CD14-positive monocyte (primary cell): Measurements from ENCODE around the gene RFXANK. TPM values are rescaled to one million over a fixed set of nuclear protein-coding genes. Genes with fewer than 3 reads are reported as not detected.

ENCODE experiments used
- DNase-seq, 3 donors: peaks; one replicate each; pipeline ENCODE4 v3.0.0-alpha.2; 2011 to 2022
- H2AFZ ChIP-seq: 2 replicates; pipeline ENCODE4 v1.6.0; 2012; ENCODE audit warnings: mild to moderate bottlenecking, low read depth, low read length, inconsistent platforms; ENCODE audit not compliant: insufficient read depth, poor library complexity, severe bottlenecking
- H3K27ac ChIP-seq, 2 donors: 1 replicate in 1 of 2; 2 replicates in 1 of 2; pipeline ENCODE4 v1.5.1; 2012 to 2013; ENCODE audit warnings: low read length in 2 of 2, control low read depth in 1 of 2, inconsistent platforms in 1 of 2, low read depth in 1 of 2, mild to moderate bottlenecking in 1 of 2
- H3K27me3 ChIP-seq, 2 donors: one replicate each; pipeline versions ENCODE4 v1.6.0 to v1.6.1; 2011 to 2013; ENCODE audit warnings: low read length in 2 of 2; ENCODE audit not compliant: control insufficient read depth in 2 of 2, insufficient read depth in 2 of 2
- H3K36me3 ChIP-seq, 2 donors: replicated peaks in 1 of 2; 1 replicate in 1 of 2; 2 replicates in 1 of 2; pipeline versions ENCODE4 v1.5.1 to v1.6.1; 2012 to 2013; ENCODE audit warnings: low read length in 2 of 2, control low read depth in 1 of 2, inconsistent platforms in 1 of 2, mild to moderate bottlenecking in 1 of 2; ENCODE audit not compliant: insufficient read depth in 2 of 2, control insufficient read depth in 1 of 2
- H3K4me1 ChIP-seq, 2 donors: 1 replicate in 1 of 2; 2 replicates in 1 of 2; pipeline versions ENCODE4 v1.5.1 to v1.6.1; 2012 to 2013; ENCODE audit warnings: low read length in 2 of 2, control low read depth in 1 of 2, inconsistent platforms in 1 of 2, mild to moderate bottlenecking in 1 of 2, moderate library complexity in 1 of 2; ENCODE audit not compliant: insufficient read depth in 2 of 2, control insufficient read depth in 1 of 2
- H3K4me2 ChIP-seq: replicated peaks from 2 replicates; pipeline ENCODE3; 2012; ENCODE audit warnings: low read length, moderate library complexity, mild to moderate bottlenecking; ENCODE audit not compliant: poor library complexity, severe bottlenecking; ENCODE audit errors: extremely low read depth
- H3K4me3 ChIP-seq, 3 experiments: fragments of 200-600 bp in 1 of 3; sonication (generic) in 1 of 3; replicated peaks in 1 of 3; 1 replicate in 2 of 3; 2 replicates in 1 of 3; pipeline ENCODE4 v1.5.1; 2011 to 2013; ENCODE audit warnings: low read length in 3 of 3, mild to moderate bottlenecking in 3 of 3, control low read depth in 2 of 3, low read depth in 2 of 3, inconsistent platforms in 1 of 3, moderate library complexity in 1 of 3
- H3K79me2 ChIP-seq: 2 replicates; pipeline ENCODE4 v1.6.0; 2012; ENCODE audit warnings: mild to moderate bottlenecking, control low read depth, inconsistent platforms, low read length, moderate library complexity; ENCODE audit not compliant: insufficient read depth
- H3K9ac ChIP-seq: 2 replicates; pipeline ENCODE4 v1.6.0; 2017; ENCODE audit warnings: low read length, mild to moderate bottlenecking; ENCODE audit not compliant: insufficient read depth, poor library complexity, severe bottlenecking
- H3K9me3 ChIP-seq, 2 donors: replicated peaks in 1 of 2; 1 replicate in 1 of 2; 2 replicates in 1 of 2; pipeline versions ENCODE4 v1.5.1 to v1.6.1; 2012 to 2013; ENCODE audit warnings: low read length in 2 of 2, control low read depth in 1 of 2; ENCODE audit not compliant: control insufficient read depth in 1 of 2, insufficient read depth in 1 of 2
- H4K20me1 ChIP-seq: 2 replicates; pipeline ENCODE4 v1.6.0; 2012; ENCODE audit warnings: mild to moderate bottlenecking, low read length, control low read depth, moderate library complexity; ENCODE audit not compliant: insufficient read depth
- H3K27ac Mint-ChIP-seq, 7 donors: one replicate each; pipeline ENCODE4 v1.8.0; 2020; ENCODE audit warnings: mild to moderate bottlenecking in 7 of 7, mixed read lengths in 7 of 7, moderate library complexity in 6 of 7, inconsistent platforms in 2 of 7
- H3K27me3 Mint-ChIP-seq, 3 donors: one replicate each; pipeline ENCODE4 v1.8.0; 2021 to 2022; ENCODE audit warnings: low read depth in 3 of 3, mild to moderate bottlenecking in 3 of 3, mixed read lengths in 3 of 3, moderate library complexity in 3 of 3, inconsistent platforms in 1 of 3
- H3K36me3 Mint-ChIP-seq, 2 donors: one replicate each; pipeline ENCODE4 v1.8.0; 2020; ENCODE audit warnings: mixed read lengths in 2 of 2, inconsistent platforms in 1 of 2, mild to moderate bottlenecking in 1 of 2
- H3K4me1 Mint-ChIP-seq: one replicate; pipeline ENCODE4 v1.8.0; 2020; ENCODE audit warnings: mild to moderate bottlenecking, mixed read lengths
- H3K4me3 Mint-ChIP-seq, 2 donors: one replicate each; pipeline ENCODE4 v1.8.0; 2020; ENCODE audit warnings: mild to moderate bottlenecking in 2 of 2, mixed read lengths in 2 of 2, moderate library complexity in 1 of 2
- H3K9me3 Mint-ChIP-seq, 7 donors: one replicate each; pipeline ENCODE4 v1.8.0; 2020 to 2022; ENCODE audit warnings: mixed read lengths in 7 of 7, mild to moderate bottlenecking in 6 of 7, moderate library complexity in 6 of 7, inconsistent platforms in 2 of 7
- WGBS: methylation state at CpG from one replicate; pipeline ENCODE4 v1.1.5; 2013; ENCODE audit warnings: missing lambda C conversion rate; ENCODE audit not compliant: insufficient coverage; 5-methylcytosine and 5-hydroxymethylcytosine counted together
- intact Hi-C, 2 donors: fragments of 100-400 bp; cut with micrococcal nuclease; formaldehyde crosslinking; loops; one replicate each; pipeline versions ENCODE4 v1.15.0 to v1.15.1; 2023
- polyA plus RNA-seq, 3 donors: library from polyadenylated mRNA; depleted of rRNA in 1 of 3; unstranded in 2 of 3; stranded (reverse) in 1 of 3; fragments of 300-500 nt in 2 of 3; fragments of >200 nt in 1 of 3; fragmentation: Illumina TruSeq in 2 of 3; gene quantifications; 1 replicate in 2 of 3; 2 replicates in 1 of 3; pipeline ENCODE4 v1.2.3, GENCODE V29; 2012 to 2021
- TF ChIP-seq, protein P1 (sequence below): fragments of 200-600 bp; IDR thresholded peaks from one replicate; pipeline ENCODE4 v1.8.0; 2022; ENCODE audit warnings: antibody characterized with exemption, mild to moderate bottlenecking

RFXANK gene
- polyA plus RNA-seq, 3 donors = 62.2 to 98.2 (median 66.6) TPM

DNA sequence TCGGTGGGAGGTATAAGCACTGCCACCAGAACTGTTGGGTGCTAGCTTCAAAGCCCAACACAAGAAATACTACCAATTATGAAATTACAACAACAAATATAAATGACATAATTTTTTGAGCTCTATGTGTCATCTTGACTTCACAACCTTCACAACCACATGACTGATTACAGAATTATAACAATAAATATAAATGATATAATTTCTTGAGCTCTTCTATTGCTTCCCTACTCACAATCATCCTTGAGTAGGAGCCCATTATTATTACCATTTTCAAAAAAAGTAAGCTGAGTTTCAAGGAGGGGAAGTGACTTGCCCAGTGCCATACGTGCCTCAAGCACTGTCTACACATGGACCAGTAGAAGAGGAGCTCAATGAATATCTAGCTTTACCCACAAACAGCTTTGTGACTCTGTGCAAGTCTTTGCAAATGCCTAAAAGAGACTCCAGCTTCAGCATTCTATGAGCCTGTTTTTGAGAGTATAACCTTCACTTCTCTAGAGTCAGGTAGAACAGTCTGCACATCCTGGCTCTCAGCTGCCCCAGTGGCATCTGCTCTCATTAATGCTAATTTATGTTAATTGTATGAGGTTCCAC lies 42.3 kb downstream of the RFXANK start:
- WGBS = 80% methylated on average over 1 of the region's 2 CpGs
- Histone ChIP-seq H3K79me2 (no peaks in the 10 kb centered on the region), H3K27ac (no peak overlapping the region), H3K36me3 (no peaks in the 10 kb centered on the region), H3K9ac (no peak overlapping the region), H3K27me3 (no peaks in the 10 kb centered on the region), H3K9me3 (peaks cover 21 to 29% of the 10 kb centered on the region in 2 donors), H3K4me2 (no peak overlapping the region), H3K4me3 (no peak overlapping the region), H3K4me1 (no peaks in the 10 kb centered on the region), H2AFZ (no peak overlapping the region), H4K20me1 (no peaks in the 10 kb centered on the region)
- Mint-ChIP-seq H3K4me3 (no peak overlapping the region), H3K9me3 (peaks cover 20 to 37% (median 33%) of the 10 kb centered on the region in 7 donors), H3K4me1 (no peaks in the 10 kb centered on the region), H3K27ac (no peak overlapping the region), H3K27me3 (peaks cover 3 to 8% (median 7%) of the 10 kb centered on the region in 3 donors), H3K36me3 (no peaks in the 10 kb centered on the region)
- no peak for DNase-seq
- intact Hi-C loops = no loop called here
- TF ChIP-seq, protein P1, sequence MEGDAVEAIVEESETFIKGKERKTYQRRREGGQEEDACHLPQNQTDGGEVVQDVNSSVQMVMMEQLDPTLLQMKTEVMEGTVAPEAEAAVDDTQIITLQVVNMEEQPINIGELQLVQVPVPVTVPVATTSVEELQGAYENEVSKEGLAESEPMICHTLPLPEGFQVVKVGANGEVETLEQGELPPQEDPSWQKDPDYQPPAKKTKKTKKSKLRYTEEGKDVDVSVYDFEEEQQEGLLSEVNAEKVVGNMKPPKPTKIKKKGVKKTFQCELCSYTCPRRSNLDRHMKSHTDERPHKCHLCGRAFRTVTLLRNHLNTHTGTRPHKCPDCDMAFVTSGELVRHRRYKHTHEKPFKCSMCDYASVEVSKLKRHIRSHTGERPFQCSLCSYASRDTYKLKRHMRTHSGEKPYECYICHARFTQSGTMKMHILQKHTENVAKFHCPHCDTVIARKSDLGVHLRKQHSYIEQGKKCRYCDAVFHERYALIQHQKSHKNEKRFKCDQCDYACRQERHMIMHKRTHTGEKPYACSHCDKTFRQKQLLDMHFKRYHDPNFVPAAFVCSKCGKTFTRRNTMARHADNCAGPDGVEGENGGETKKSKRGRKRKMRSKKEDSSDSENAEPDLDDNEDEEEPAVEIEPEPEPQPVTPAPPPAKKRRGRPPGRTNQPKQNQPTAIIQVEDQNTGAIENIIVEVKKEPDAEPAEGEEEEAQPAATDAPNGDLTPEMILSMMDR = no peak

DNA sequence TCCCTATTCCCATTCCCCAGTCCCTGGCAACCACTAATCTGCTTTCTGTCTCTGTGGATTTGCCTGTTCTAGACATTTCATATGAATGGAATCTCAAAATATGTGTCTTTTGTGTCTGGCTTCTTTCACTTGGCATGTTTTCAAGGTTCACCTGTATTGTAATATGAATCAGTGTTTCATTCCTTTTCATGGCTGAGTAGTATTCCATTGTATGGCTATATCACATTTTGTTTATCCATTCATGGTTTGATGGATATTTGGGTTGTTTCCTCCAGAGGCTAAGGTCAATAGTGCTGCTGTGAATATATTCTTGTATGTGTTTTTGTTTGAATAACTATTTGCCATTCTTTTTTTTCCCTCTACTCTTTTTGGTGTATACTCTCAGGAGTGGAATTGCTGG lies 44.1 kb downstream of the RFXANK start:
- Histone ChIP-seq H3K9me3 (peaks cover 21 to 29% of the 10 kb centered on the region in 2 donors), H3K79me2 (no peaks in the 10 kb centered on the region), H3K4me1 (no peaks in the 10 kb centered on the region), H3K27ac (no peak overlapping the region), H3K36me3 (no peaks in the 10 kb centered on the region), H3K27me3 (no peaks in the 10 kb centered on the region), H2AFZ (no peak overlapping the region), H3K4me3 (no peak overlapping the region), H3K9ac (no peak overlapping the region), H3K4me2 (no peak overlapping the region), H4K20me1 (no peaks in the 10 kb centered on the region)
- Mint-ChIP-seq H3K4me3 (no peak overlapping the region), H3K9me3 (peaks cover 20 to 37% (median 34%) of the 10 kb centered on the region in 7 donors), H3K27ac (no peak overlapping the region), H3K27me3 (peaks cover 1 to 10% (median 2%) of the 10 kb centered on the region in 3 donors), H3K36me3 (no peaks in the 10 kb centered on the region), H3K4me1 (no peaks in the 10 kb centered on the region)
- TF ChIP-seq, protein P1 = no peak
- DNase-seq = no peak
- intact Hi-C loops = no loop called here
